ENCODE measurements around the gene LIN9. TPM values are rescaled to one million over a fixed set of nuclear protein-coding genes. Genes with fewer than 3 reads are reported as not detected.

The LIN9 gene
- total RNA-seq, 1 donor from 2014 or later: 4.2 TPM

GRCh38 chr1:226201029-226201593, 107.9 kb downstream of the LIN9 start:
- Mint-ChIP-seq H3K9me3 (ENCODE audit: unreplicated experiment) (no peaks in the 10 kb centered on the region), H3K36me3 (ENCODE audit: unreplicated experiment) (no peaks in the 10 kb centered on the region), H3K27ac (ENCODE audit: unreplicated experiment) (no peak overlapping the region), H3K4me3 (ENCODE audit: unreplicated experiment) (no peak overlapping the region), H3K4me1 (ENCODE audit: unreplicated experiment) (no peaks in the 10 kb centered on the region), H3K27me3 (ENCODE audit: unreplicated experiment) (peaks cover 30% of the 10 kb centered on the region)
- no peak for DNase-seq (ENCODE audit: extremely low spot score, unreplicated experiment)
- peak; percentile 28 for TF ChIP-seq CTCF (IDR thresholded peaks at IDR 0.05)

GRCh38 chr1:226199971-226200370, 109.0 kb downstream of the LIN9 start:
- no peak for TF ChIP-seq CTCF (IDR thresholded peaks at IDR 0.05)
- no peak overlapping the region for H3K4me3 Mint-ChIP-seq (ENCODE audit: unreplicated experiment)
- H3K27ac Mint-ChIP-seq (ENCODE audit: unreplicated experiment): no peak overlapping the region
- peaks cover 30% of the 10 kb centered on the region for H3K27me3 Mint-ChIP-seq (ENCODE audit: unreplicated experiment)
- DNase-seq (ENCODE audit: extremely low spot score, unreplicated experiment): no peak
- H3K4me1 Mint-ChIP-seq (ENCODE audit: unreplicated experiment): no peaks in the 10 kb centered on the region
- H3K36me3 Mint-ChIP-seq (ENCODE audit: unreplicated experiment): no peaks in the 10 kb centered on the region
- H3K9me3 Mint-ChIP-seq (ENCODE audit: unreplicated experiment): no peaks in the 10 kb centered on the region

GRCh38 chr1:226195144-226195543, 113.8 kb downstream of the LIN9 start:
- no peaks in the 10 kb centered on the region for H3K36me3 Mint-ChIP-seq (ENCODE audit: unreplicated experiment)

GRCh38 chr1:226187380-226187779, 121.6 kb downstream of the LIN9 start:
- H3K27ac Mint-ChIP-seq (ENCODE audit: unreplicated experiment): peak overlapping the region; percentile 91
- no peaks in the 10 kb centered on the region for H3K27me3 Mint-ChIP-seq (ENCODE audit: unreplicated experiment)
- H3K4me1 Mint-ChIP-seq (ENCODE audit: unreplicated experiment): peaks cover 33% of the 10 kb centered on the region
- H3K9me3 Mint-ChIP-seq (ENCODE audit: unreplicated experiment): no peaks in the 10 kb centered on the region
- no peak for TF ChIP-seq CTCF (IDR thresholded peaks at IDR 0.05)
- H3K4me3 Mint-ChIP-seq (ENCODE audit: unreplicated experiment): peak overlapping the region; percentile 93
- DNase-seq (ENCODE audit: extremely low spot score, unreplicated experiment): no peak
- peaks cover 13% of the 10 kb centered on the region for H3K36me3 Mint-ChIP-seq (ENCODE audit: unreplicated experiment)

More at GRCh38 chr1:226195144-226195543, 113.8 kb downstream of the LIN9 start:
- no peaks in the 10 kb centered on the region for H3K4me1 Mint-ChIP-seq (ENCODE audit: unreplicated experiment)
- no peak for TF ChIP-seq CTCF (IDR thresholded peaks at IDR 0.05)
- no peaks in the 10 kb centered on the region for H3K9me3 Mint-ChIP-seq (ENCODE audit: unreplicated experiment)
- no peak for DNase-seq (ENCODE audit: extremely low spot score, unreplicated experiment)
- H3K27ac Mint-ChIP-seq (ENCODE audit: unreplicated experiment): no peak overlapping the region
- H3K27me3 Mint-ChIP-seq (ENCODE audit: unreplicated experiment): peaks cover 6% of the 10 kb centered on the region
- H3K4me3 Mint-ChIP-seq (ENCODE audit: unreplicated experiment): no peak overlapping the region

- peak overlapping the region; percentile 93 for H3K4me3 Mint-ChIP-seq (ENCODE audit: unreplicated experiment)
- H3K27me3 Mint-ChIP-seq (ENCODE audit: unreplicated experiment): no peaks in the 10 kb centered on the region
- H3K36me3 Mint-ChIP-seq (ENCODE audit: unreplicated experiment): peaks cover 13% of the 10 kb centered on the region
- H3K27ac Mint-ChIP-seq (ENCODE audit: unreplicated experiment): peak overlapping the region; percentile 91
- no peak for DNase-seq (ENCODE audit: extremely low spot score, unreplicated experiment)
- no peak for TF ChIP-seq CTCF (IDR thresholded peaks at IDR 0.05)
- H3K4me1 Mint-ChIP-seq (ENCODE audit: unreplicated experiment): peaks cover 37% of the 10 kb centered on the region
- no peaks in the 10 kb centered on the region for H3K9me3 Mint-ChIP-seq (ENCODE audit: unreplicated experiment)
Measured at GRCh38 chr1:226187019-226187322, 122.0 kb downstream of the LIN9 start.
